ENCODE measurements around the gene IGFN1. TPM values are rescaled to one million over a fixed set of nuclear protein-coding genes. Genes with fewer than 3 reads are reported as not detected.

Gene IGFN1
- total and polyA plus RNA-seq, 2 experiments from 2014 or later: not detected

- no peaks in the 10 kb centered on the region for H3K9me3 Mint-ChIP-seq
- H4K20me1 ChIP-seq (replicated peaks; ENCODE audit: insufficient read depth): no peaks in the 10 kb centered on the region
- DNase-seq (ENCODE audit: low spot score): no peak
- H3K27ac Mint-ChIP-seq: no peak overlapping the region
- H3K27ac ChIP-seq (ENCODE audit: low read depth): no peak overlapping the region
- H3K9me2 ChIP-seq (ENCODE audit: insufficient read depth): no peaks in the 10 kb centered on the region
- H3K4me1 ChIP-seq (ENCODE audit: insufficient read depth): no peaks in the 10 kb centered on the region
- no peak overlapping the region for H3K4me2 ChIP-seq
- no peak for ATAC-seq
- H3K27me3 Mint-ChIP-seq (ENCODE audit: insufficient read depth, low read depth, poor library complexity): peaks cover 20% of the 10 kb centered on the region
- H3K27me3 ChIP-seq (ENCODE audit: insufficient read depth): no peaks in the 10 kb centered on the region
- no peaks in the 10 kb centered on the region for H3K36me3 ChIP-seq (ENCODE audit: insufficient read depth)
- no peaks in the 10 kb centered on the region for H3F3A ChIP-seq (replicated peaks; ENCODE audit: low read depth)
- no peak overlapping the region for H3K4me3 ChIP-seq
- H3K4me3 Mint-ChIP-seq: no peak overlapping the region
- no peaks in the 10 kb centered on the region for H3K36me3 Mint-ChIP-seq (ENCODE audit: low read depth)
- no peaks in the 10 kb centered on the region for H3K79me2 ChIP-seq (replicated peaks; ENCODE audit: insufficient read depth)
- TF ChIP-seq, protein P1, sequence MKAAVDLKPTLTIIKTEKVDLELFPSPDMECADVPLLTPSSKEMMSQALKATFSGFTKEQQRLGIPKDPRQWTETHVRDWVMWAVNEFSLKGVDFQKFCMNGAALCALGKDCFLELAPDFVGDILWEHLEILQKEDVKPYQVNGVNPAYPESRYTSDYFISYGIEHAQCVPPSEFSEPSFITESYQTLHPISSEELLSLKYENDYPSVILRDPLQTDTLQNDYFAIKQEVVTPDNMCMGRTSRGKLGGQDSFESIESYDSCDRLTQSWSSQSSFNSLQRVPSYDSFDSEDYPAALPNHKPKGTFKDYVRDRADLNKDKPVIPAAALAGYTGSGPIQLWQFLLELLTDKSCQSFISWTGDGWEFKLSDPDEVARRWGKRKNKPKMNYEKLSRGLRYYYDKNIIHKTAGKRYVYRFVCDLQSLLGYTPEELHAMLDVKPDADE (IDR thresholded peaks at IDR 0.05): no peak
- TF ChIP-seq EZH2 (IDR thresholded peaks at IDR 0.05; ENCODE audit: low read depth, unreplicated experiment): no peak
- no peak for TF ChIP-seq ZNF331 (CRISPR knock-in tag; IDR thresholded peaks at IDR 0.05; ENCODE audit: low read depth)
- no peak for TF ChIP-seq STAT1 (IDR thresholded peaks at IDR 0.05; ENCODE audit: unreplicated experiment)
- no peak for TF ChIP-seq REST (IDR thresholded peaks at IDR 0.05; ENCODE audit: unreplicated experiment)
- TF ChIP-seq EZH2phosphoT487 (IDR thresholded peaks at IDR 0.05; ENCODE audit: unreplicated experiment): no peak
- no peaks in the 10 kb centered on the region; the same call in 2 of the 3 replicates for H3K4me1 Mint-ChIP-seq
- no peak overlapping the region for H2AFZ ChIP-seq
These were observed 16.4 kb downstream of the IGFN1 start for GRCh38 chr1:201207046-201207445.

DNA sequence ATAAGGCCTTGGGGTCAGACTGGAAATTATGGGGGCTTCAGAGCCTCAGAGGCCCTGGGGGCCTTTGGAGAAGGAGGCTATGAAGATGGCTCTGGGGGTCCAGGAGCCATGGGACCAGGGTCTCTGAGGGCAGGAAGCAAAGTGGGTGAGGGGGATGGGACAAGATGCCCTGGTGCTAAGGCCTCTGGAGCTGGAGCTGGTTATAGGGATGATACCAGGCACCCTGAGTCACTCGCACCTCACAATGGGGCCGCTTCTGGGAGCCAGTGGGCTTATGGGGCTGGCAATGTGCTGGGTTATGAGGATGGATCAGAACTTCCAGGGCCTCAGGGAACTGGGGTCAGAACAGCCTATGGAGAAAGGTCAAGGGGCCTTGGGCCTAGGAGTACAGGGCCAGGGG is 17.6 kb downstream of the IGFN1 start:
- Histone ChIP-seq H3K36me3 (ENCODE audit: insufficient read depth) (no peaks in the 10 kb centered on the region), H3K9me2 (ENCODE audit: insufficient read depth) (no peaks in the 10 kb centered on the region), H3K27me3 (ENCODE audit: insufficient read depth) (no peaks in the 10 kb centered on the region), H3K79me2 (replicated peaks; ENCODE audit: insufficient read depth) (no peaks in the 10 kb centered on the region), H3K27ac (ENCODE audit: low read depth) (no peak overlapping the region), H4K20me1 (replicated peaks; ENCODE audit: insufficient read depth) (no peaks in the 10 kb centered on the region), H3K4me2 (no peak overlapping the region), H3K4me1 (ENCODE audit: insufficient read depth) (no peaks in the 10 kb centered on the region), H3K4me3 (no peak overlapping the region), H3F3A (replicated peaks; ENCODE audit: low read depth) (no peaks in the 10 kb centered on the region), H2AFZ (no peak overlapping the region)
- DNase-seq (ENCODE audit: low spot score): no peak
- Mint-ChIP-seq H3K9me3 (no peaks in the 10 kb centered on the region), H3K27ac (no peak overlapping the region), H3K4me3 (no peak overlapping the region), H3K36me3 (ENCODE audit: low read depth) (no peaks in the 10 kb centered on the region), H3K27me3 (ENCODE audit: insufficient read depth, low read depth, poor library complexity) (peaks cover 21% of the 10 kb centered on the region), H3K4me1 (no peaks in the 10 kb centered on the region; the same call in 2 of the 3 replicates)
- ATAC-seq: no peak
- TF ChIP-seq ZNF114 (CRISPR knock-in tag; IDR thresholded peaks at IDR 0.05) (no peak), STAT1 (IDR thresholded peaks at IDR 0.05; ENCODE audit: unreplicated experiment) (no peak), NANOG (IDR thresholded peaks at IDR 0.05; ENCODE audit: borderline replicate concordance) (no peak)
- TF ChIP-seq, protein P2, sequence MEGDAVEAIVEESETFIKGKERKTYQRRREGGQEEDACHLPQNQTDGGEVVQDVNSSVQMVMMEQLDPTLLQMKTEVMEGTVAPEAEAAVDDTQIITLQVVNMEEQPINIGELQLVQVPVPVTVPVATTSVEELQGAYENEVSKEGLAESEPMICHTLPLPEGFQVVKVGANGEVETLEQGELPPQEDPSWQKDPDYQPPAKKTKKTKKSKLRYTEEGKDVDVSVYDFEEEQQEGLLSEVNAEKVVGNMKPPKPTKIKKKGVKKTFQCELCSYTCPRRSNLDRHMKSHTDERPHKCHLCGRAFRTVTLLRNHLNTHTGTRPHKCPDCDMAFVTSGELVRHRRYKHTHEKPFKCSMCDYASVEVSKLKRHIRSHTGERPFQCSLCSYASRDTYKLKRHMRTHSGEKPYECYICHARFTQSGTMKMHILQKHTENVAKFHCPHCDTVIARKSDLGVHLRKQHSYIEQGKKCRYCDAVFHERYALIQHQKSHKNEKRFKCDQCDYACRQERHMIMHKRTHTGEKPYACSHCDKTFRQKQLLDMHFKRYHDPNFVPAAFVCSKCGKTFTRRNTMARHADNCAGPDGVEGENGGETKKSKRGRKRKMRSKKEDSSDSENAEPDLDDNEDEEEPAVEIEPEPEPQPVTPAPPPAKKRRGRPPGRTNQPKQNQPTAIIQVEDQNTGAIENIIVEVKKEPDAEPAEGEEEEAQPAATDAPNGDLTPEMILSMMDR (conservative IDR thresholded peaks at IDR 0.05; ENCODE audit: low read depth in 2 of 2): no peak
- TF ChIP-seq, protein P3, sequence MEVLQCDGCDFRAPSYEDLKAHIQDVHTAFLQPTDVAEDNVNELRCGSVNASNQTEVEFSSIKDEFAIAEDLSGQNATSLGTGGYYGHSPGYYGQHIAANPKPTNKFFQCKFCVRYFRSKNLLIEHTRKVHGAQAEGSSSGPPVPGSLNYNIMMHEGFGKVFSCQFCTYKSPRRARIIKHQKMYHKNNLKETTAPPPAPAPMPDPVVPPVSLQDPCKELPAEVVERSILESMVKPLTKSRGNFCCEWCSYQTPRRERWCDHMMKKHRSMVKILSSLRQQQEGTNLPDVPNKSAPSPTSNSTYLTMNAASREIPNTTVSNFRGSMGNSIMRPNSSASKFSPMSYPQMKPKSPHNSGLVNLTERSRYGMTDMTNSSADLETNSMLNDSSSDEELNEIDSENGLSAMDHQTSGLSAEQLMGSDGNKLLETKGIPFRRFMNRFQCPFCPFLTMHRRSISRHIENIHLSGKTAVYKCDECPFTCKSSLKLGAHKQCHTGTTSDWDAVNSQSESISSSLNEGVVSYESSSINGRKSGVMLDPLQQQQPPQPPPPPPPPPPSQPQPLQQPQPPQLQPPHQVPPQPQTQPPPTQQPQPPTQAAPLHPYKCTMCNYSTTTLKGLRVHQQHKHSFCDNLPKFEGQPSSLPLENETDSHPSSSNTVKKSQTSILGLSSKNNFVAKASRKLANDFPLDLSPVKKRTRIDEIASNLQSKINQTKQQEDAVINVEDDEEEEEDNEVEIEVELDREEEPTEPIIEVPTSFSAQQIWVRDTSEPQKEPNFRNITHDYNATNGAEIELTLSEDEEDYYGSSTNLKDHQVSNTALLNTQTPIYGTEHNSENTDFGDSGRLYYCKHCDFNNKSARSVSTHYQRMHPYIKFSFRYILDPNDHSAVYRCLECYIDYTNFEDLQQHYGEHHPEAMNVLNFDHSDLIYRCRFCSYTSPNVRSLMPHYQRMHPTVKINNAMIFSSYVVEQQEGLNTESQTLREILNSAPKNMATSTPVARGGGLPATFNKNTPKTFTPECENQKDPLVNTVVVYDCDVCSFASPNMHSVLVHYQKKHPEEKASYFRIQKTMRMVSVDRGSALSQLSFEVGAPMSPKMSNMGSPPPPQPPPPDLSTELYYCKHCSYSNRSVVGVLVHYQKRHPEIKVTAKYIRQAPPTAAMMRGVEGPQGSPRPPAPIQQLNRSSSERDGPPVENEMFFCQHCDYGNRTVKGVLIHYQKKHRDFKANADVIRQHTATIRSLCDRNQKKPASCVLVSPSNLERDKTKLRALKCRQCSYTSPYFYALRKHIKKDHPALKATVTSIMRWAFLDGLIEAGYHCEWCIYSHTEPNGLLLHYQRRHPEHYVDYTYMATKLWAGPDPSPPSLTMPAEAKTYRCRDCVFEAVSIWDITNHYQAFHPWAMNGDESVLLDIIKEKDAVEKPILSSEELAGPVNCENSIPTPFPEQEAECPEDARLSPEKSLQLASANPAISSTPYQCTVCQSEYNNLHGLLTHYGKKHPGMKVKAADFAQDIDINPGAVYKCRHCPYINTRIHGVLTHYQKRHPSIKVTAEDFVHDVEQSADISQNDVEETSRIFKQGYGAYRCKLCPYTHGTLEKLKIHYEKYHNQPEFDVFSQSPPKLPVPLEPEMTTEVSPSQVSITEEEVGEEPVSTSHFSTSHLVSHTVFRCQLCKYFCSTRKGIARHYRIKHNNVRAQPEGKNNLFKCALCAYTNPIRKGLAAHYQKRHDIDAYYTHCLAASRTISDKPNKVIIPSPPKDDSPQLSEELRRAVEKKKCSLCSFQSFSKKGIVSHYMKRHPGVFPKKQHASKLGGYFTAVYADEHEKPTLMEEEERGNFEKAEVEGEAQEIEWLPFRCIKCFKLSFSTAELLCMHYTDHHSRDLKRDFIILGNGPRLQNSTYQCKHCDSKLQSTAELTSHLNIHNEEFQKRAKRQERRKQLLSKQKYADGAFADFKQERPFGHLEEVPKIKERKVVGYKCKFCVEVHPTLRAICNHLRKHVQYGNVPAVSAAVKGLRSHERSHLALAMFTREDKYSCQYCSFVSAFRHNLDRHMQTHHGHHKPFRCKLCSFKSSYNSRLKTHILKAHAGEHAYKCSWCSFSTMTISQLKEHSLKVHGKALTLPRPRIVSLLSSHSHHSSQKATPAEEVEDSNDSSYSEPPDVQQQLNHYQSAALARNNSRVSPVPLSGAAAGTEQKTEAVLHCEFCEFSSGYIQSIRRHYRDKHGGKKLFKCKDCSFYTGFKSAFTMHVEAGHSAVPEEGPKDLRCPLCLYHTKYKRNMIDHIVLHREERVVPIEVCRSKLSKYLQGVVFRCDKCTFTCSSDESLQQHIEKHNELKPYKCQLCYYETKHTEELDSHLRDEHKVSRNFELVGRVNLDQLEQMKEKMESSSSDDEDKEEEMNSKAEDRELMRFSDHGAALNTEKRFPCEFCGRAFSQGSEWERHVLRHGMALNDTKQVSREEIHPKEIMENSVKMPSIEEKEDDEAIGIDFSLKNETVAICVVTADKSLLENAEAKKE (CRISPR knock-in tag; IDR thresholded peaks at IDR 0.05): no peak
